NCI-H524 treated with DMSO at 0.1 percent for 48 hours (cell line): ENCODE measurements around the gene RHOF.

Experiments used
- DNase-seq: peaks from one replicate; lab custom pipeline; 2025; lab: John Stamatoyannopoulos, UW

RHOF gene

DNA sequence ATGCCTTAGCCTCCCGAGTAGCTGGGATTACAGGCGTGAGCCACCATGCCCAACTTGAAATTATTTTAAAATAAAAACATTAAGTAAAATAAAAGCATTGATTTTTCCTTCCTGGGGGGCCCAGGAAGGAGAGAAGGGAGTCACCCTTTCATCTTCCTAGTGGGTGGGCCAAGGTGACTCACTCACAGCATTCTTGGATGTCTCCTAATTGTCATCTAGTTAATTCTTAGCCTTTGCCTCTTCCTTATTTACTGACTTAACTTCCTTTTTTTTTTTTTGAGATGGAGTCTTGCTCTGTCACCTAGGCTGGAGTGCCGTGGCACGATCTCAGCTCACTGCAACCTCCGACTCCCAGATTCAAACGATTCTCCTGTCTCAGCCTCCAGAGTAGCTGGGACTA is 51.7 kb downstream of the RHOF start:
- DNase-seq: no peak

DNA sequence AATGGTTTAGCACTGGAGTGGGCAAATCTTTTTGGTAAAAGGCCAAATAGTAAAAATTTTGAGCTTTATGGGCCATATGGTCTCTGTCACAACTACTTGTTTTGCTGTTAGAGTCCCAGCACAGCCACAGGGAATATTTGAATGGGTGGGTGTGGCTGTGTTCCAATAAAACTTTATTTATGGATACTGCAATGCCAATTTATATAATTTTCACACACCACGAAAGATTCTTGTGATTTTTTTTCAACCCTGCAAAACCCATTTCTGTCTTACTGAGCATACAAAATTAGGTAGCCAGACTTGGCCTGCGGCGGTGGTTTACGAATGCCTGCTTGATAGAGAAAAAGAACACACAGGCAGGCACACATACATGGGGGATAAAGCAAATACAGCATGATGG is 52.6 kb downstream of the RHOF start:
- no peak for DNase-seq

DNA sequence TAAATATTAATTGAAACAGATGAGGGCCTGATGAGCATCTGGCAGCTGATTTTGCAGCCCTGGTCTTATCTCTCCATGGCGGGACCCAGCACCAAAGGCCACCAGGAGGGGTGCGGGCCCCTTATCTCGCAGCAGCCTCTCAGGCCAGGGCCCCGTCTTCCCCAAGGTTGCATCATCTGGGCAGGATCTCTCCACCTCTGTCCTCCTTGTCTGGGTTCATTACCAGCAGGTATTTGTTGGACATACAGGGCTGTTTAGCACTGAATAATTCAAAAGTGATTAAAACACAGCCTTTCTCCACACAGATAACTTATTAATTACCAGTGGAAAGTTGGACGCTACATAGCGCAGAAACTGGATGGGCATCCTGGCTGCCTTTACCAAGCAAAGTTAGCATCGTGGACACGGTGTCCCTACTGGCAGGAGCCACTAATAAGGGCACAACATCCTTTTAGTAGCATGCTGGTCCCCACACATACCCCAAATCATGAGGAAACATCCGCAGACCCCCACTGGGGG is 55.1 kb downstream of the RHOF start:
- DNase-seq: no peak

DNA sequence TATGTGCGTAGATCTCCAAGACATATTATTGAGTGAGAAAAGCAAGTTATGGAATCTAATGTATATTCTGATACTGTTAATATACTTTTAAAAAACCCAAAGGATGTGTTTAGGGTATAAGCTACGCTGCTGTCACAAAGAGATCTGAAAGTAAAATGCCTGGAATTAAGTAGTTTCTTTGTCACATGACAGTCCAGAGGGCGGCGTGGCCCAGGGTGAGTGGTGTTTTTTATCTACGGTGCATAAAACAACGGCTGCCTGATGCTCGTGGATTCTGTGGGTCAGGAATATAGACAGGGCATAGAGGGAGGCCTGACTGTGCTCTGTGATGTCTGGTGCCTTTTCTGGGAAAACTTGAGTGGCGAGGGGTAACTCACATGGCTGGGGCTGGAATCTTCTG is 59.6 kb downstream of the RHOF start:
- DNase-seq: no peak

DNA sequence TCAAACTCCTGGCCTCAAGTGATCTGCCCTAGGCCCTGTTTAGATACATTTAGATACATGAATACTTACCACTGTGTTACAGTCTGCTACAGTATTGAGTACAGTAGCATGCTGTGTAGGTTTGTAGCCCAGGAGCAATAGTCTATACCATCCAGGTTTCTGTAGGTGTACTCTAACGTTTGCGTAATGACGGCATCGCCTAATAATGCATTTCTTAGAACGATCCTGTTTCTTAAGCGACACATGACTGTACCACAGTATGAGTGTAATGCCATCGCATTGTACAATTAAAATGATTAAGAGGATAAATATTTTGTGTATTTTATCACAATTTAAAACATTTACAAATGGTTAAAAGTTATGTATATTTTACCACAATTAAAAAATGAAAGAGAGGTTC is 62.0 kb downstream of the RHOF start:
- no peak for DNase-seq

DNA sequence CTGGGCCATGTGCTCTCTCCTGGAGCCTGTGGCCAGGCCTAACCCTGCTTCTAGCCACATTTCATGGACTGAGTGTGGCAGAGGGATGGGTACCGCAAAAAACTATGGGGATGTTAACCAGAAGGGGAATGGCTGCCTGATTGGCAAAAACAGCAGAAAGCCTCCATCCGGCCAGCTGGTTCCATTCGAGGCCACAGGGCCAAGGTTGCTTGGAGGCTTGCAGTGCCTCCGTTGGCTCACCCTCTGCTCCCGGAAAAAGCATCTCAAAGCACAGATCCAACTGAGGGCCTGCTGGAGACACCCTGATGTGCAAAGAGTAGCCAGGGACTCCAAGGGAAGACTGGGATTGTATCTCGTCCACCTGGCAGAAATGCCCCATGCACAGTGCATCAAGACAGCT is 64.5 kb downstream of the RHOF start:
- DNase-seq: no peak
